Lower lobe of right lung (tissue), 2 donors: ENCODE data around the gene HMCN2. TPM values are rescaled to one million over a fixed set of nuclear protein-coding genes. Genes with fewer than 3 reads are reported as not detected.
A peak's percentile ranks its signal among the peaks of the same experiment; 100 is the strongest.

Source experiments
- ATAC-seq, 2 donors: fragments of 200-7000 bp; cut with Tn5 transposase; one replicate each; pipeline ENCODE4 v1.9.1; 2020 to 2022; ENCODE audit warnings: mild to moderate bottlenecking in 2 of 2, moderate library complexity in 2 of 2
- DNase-seq: peaks from one replicate; pipeline ENCODE4 v3.0.0-alpha.2; 2020
- H3K27ac ChIP-seq: fragments of 200-600 bp; one replicate; pipeline ENCODE4 v1.8.0; 2022
- H3K27me3 ChIP-seq: fragments of 200-600 bp; one replicate; pipeline ENCODE4 v1.8.0; 2022; ENCODE audit warnings: low read depth
- H3K36me3 ChIP-seq: fragments of 200-600 bp; one replicate; pipeline ENCODE4 v1.8.0; 2022; ENCODE audit warnings: mild to moderate bottlenecking
- H3K4me1 ChIP-seq: fragments of 200-600 bp; one replicate; pipeline ENCODE4 v1.8.0; 2022
- H3K4me3 ChIP-seq: fragments of 200-600 bp; one replicate; pipeline ENCODE4 v1.8.0; 2022; ENCODE audit warnings: mild to moderate bottlenecking
- H3K9me3 ChIP-seq: fragments of 200-600 bp; one replicate; pipeline ENCODE4 v1.8.0; 2022
- CTCF ChIP-seq: fragments of 200-600 bp; IDR thresholded peaks from one replicate; pipeline ENCODE4 v1.8.0; 2022; ENCODE audit warnings: antibody characterized with exemption, mild to moderate bottlenecking
- intact Hi-C: fragments of 100-400 bp; cut with DNase I; formaldehyde crosslinking; loops from one replicate; pipeline ENCODE4 v1.11.0; 2022
- total RNA-seq: library from RNA; stranded (reverse); fragmentation: NEBNext Ultra II Directional; extraction: Animal tissue kit (Norgen Biotek cat#: 25700); gene quantifications from one replicate; pipeline ENCODE4 v1.2.1, GENCODE V29; 2021
- donor health status: DM: no; HTN: yes; CAD: no; lungs with severe emphysema.

Gene HMCN2
- total RNA-seq, 1 donor from 2014 or later = 4.7 TPM

GRCh38 chr9:130352586-130353285 lies 87.2 kb downstream of the HMCN2 start:
- ATAC-seq = no peak
- no peak for DNase-seq
- intact Hi-C loops = no loop called here
- no peak for TF ChIP-seq CTCF
- no peak overlapping the region for H3K27ac ChIP-seq
- no peaks in the 10 kb centered on the region for H3K36me3 ChIP-seq
- H3K9me3 ChIP-seq = no peaks in the 10 kb centered on the region
- no peaks in the 10 kb centered on the region for H3K4me1 ChIP-seq
- peaks cover 4% of the 10 kb centered on the region for H3K27me3 ChIP-seq
- H3K4me3 ChIP-seq = no peak overlapping the region

GRCh38 chr9:130354378-130354777 lies 88.8 kb downstream of the HMCN2 start:
- no peak for ATAC-seq

GRCh38 chr9:130354806-130355205 lies 89.2 kb downstream of the HMCN2 start:
- no peak for TF ChIP-seq CTCF
- no peak overlapping the region for H3K4me3 ChIP-seq
- ATAC-seq = peak in 1 of 2 donors; percentile 46
- no peaks in the 10 kb centered on the region for H3K4me1 ChIP-seq
- no peaks in the 10 kb centered on the region for H3K36me3 ChIP-seq
- H3K27me3 ChIP-seq = no peaks in the 10 kb centered on the region
- no peak for DNase-seq
- no peaks in the 10 kb centered on the region for H3K9me3 ChIP-seq
- no peak overlapping the region for H3K27ac ChIP-seq
- intact Hi-C loops = no loop called here

More at GRCh38 chr9:130354378-130354777, 88.8 kb downstream of the HMCN2 start:
- TF ChIP-seq CTCF = no peak
- no peaks in the 10 kb centered on the region for H3K4me1 ChIP-seq
- H3K27ac ChIP-seq = no peak overlapping the region
- H3K27me3 ChIP-seq = no peaks in the 10 kb centered on the region
- H3K9me3 ChIP-seq = no peaks in the 10 kb centered on the region
- intact Hi-C loops = no loop called here
- DNase-seq = no peak
- H3K36me3 ChIP-seq = no peaks in the 10 kb centered on the region
- no peak overlapping the region for H3K4me3 ChIP-seq

- intact Hi-C loops = no loop called here
- H3K4me3 ChIP-seq = no peak overlapping the region
- H3K4me1 ChIP-seq = no peaks in the 10 kb centered on the region
- DNase-seq (no peak), ATAC-seq (no peak)
- no peaks in the 10 kb centered on the region for H3K9me3 ChIP-seq
- H3K27me3 ChIP-seq = no peaks in the 10 kb centered on the region
- H3K27ac ChIP-seq = no peak overlapping the region
- no peak for TF ChIP-seq CTCF
- H3K36me3 ChIP-seq = no peaks in the 10 kb centered on the region
Measured at GRCh38 chr9:130356033-130356432, 90.5 kb downstream of the HMCN2 start.

- no peaks in the 10 kb centered on the region for H3K27me3 ChIP-seq
- ATAC-seq (no peak), DNase-seq (no peak)
- intact Hi-C loops = no loop called here
- TF ChIP-seq CTCF = no peak
- no peak overlapping the region for H3K4me3 ChIP-seq
- H3K36me3 ChIP-seq = no peaks in the 10 kb centered on the region
- H3K9me3 ChIP-seq = no peaks in the 10 kb centered on the region
- H3K27ac ChIP-seq = no peak overlapping the region
- H3K4me1 ChIP-seq = no peaks in the 10 kb centered on the region
Measured at GRCh38 chr9:130356877-130357584, 91.5 kb downstream of the HMCN2 start.
